Stimulated activated CD8-positive, alpha-beta memory T cell treated with anti-CD3 and anti-CD28 coated beads, Interleukin-15, amount 100 ng/mL, for 48 hours (primary cell): ENCODE measurements around the gene GSG1L2.
"Not testable (repeated sequence)": the region's sequence is repeated elsewhere in the genome, so short reads cannot be mapped to it uniquely, and the experiment has no call there.

Source experiments
- DNase-seq, 2 donors: peaks; one replicate each; pipeline ENCODE4 v3.0.0-alpha.2; 2020; ENCODE audit warnings: low read depth in 2 of 2

Gene GSG1L2

DNA sequence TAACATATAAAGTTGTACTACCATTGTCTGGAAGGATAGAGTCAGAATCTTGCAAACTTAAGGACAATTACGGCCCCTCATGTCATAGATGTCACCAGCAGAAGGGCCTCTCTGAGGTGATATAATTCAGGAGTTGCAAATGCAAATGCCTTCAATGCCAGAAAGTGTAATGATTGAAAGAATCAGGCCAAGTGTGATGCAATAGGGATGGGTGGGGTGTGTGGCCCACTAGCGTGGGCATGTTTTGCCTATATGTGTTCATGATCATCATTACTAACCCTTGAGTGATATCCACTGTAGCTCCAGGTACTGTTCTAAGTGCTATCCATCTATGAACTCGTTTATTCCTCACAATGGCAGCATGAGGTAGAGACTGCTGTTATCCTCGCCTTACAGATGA, 31.6 kb downstream of the GSG1L2 start:
- DNase-seq: no peak

GRCh38 chr17:9788601-9789000, 33.3 kb downstream of the GSG1L2 start:
- no peak for DNase-seq

- DNase-seq: no peak
These were observed 37.3 kb downstream of the GSG1L2 start for GRCh38 chr17:9784544-9784943.

DNA sequence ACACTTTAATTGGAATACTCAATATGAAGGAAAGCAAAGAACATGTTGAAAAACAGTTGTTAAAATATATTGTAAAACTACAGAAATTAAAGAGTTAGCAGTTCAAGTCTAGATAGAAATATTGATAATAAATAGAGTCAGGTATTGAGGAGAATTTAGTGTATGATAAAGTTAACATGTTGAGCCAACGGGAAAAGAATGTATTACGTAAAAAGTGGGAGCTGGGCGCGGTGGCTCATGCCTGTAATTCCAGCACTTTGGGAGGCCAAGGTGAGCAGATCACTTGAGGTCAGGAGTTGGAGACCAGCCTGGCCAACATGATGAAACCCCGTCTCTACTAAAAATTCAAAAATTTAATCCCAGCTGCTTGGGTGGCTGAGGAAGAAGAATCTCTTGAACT, 38.4 kb downstream of the GSG1L2 start:
- DNase-seq: not testable (repeated sequence)

DNA sequence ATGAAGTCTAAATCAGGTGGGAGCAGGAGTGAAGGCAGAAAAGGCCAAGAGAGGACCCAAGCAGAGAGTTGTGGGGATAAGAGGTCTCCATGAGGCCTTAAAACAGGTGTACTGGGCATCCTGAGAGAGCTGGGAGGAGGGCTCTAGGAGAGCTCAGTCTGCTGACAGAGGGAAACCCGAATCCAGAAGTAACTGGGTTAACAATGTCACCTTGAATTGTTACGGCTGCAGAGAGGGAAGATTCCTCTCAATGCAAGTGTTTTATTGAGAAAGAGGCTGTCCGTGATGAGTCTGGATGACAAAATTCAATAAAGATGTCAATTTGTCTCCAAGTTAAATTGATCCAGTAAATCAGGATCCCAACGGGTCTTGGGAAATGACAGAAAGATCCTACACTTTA, 38.8 kb downstream of the GSG1L2 start:
- DNase-seq: no peak

- DNase-seq: no peak
These were observed 41.3 kb downstream of the GSG1L2 start for GRCh38 chr17:9780552-9780951.

DNA sequence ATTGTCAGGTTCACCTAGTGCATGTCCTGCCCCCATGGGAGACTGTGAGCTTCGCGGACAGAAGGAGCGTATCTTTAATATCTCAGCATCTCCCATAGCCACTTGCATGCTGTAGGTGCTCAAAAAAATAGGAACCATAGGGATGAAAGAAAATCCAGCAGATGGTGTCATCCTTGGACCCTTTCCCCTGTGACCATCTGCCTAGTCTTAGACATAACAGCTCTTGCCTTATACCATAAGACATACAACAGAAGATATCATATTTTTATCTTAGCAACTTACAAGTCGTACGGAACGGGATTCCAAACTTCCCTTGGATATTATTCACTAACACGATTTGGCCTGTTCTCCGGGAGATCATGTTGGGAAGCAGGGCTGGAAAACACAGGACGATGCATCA, 45.0 kb downstream of the GSG1L2 start:
- no peak for DNase-seq

- DNase-seq: no peak
These were observed 49.2 kb downstream of the GSG1L2 start for GRCh38 chr17:9772658-9773057.

- no peak for DNase-seq
These were observed 50.4 kb downstream of the GSG1L2 start for GRCh38 chr17:9771465-9771864.

GRCh38 chr17:9769036-9769695, 52.7 kb downstream of the GSG1L2 start:
- no peak for DNase-seq

DNA sequence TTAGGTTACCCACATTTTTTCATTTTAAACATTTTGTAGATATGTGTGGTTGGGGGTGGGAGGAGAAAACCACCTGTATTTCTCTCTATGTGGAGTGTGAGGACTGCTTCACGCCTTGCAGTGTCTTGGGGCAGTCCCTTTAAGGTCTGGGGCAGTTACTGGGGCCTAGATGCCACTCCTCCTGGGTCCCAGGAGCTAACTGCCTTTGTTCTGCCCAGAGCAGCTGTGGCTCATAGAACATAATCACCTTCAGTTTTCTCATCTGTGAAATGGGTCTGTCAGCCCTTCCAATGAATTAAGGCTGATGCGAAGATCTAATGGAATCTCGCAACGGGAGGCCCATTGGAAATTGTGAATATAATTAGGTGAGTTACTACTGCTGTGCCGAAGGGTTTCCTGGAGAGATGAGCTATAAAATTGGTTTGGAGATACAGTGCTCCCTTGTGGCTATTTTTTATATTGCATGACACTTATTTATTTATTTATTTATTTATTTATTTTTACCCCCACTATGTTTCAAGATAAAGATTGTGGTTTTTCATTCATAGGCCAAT, 53.4 kb downstream of the GSG1L2 start:
- no peak for DNase-seq

DNA sequence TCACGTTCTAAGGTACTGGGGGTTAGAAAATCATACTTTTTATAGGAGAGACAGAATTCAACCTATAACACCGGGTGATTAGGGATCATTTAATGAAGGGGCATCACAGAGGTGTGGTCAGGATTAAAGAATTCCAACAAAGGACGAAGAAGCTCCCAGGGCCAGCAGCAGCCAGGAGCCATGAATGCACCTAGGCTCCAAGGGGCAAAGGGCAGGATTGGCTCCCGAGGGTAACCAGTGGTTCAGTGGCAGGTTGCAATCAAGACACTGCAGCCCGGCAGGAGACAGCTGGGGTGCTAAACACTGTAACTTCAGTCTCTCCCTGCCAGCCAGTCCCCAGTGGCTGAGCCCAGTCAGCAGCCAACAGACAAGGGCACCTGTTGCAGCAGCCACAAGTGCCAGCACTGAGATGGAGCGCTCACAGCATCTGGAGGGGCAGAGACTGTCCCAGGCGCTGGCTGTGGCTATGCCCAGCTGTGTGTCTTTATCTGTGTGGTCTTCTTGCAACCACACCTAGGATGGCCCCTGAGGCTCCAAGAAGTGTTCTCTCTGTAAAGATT, 54.4 kb downstream of the GSG1L2 start:
- DNase-seq: no peak

DNA sequence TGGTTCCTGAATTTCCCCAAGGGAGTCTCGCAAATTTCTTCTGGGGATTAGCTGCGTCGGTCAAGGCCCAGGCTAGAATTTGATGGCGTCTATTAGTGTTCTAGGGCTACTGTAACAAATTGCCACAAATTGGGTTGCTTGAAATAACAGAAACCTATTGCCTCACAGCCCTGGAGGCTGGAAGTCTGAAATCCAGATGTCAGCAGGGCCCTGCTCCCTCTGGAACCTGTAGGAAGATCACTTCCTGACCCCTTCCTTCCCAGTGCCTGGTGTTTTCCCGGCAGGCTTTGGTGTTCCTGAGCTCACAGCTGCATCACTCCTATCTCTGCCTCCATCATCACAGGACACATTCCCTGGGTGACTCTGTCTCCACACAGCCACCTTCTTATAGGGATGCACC, 54.9 kb downstream of the GSG1L2 start:
- no peak for DNase-seq

- no peak for DNase-seq
These were observed 56.6 kb downstream of the GSG1L2 start for GRCh38 chr17:9765322-9765721.

DNA sequence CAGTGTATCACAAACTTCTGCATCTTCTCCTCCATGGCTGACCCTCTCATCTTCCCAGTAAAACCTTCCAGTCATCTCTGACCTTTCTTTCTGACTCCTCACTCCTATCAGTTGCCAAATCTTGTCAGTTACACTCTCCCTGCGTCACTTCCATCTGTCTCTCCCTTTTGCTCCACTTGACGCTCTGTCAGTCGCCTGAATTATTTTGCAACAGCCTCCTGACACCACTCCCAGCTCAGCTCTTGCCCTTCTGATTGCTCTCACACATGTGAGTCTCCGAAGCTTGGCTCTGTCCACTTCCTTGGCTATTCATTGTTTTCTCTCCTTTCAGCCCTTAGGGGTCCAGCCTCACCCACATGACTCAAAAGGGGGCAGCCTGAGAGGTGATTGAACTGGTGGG, 58.2 kb downstream of the GSG1L2 start:
- no peak for DNase-seq

- DNase-seq: no peak
These were observed 61.6 kb downstream of the GSG1L2 start for GRCh38 chr17:9760266-9760665.

DNA sequence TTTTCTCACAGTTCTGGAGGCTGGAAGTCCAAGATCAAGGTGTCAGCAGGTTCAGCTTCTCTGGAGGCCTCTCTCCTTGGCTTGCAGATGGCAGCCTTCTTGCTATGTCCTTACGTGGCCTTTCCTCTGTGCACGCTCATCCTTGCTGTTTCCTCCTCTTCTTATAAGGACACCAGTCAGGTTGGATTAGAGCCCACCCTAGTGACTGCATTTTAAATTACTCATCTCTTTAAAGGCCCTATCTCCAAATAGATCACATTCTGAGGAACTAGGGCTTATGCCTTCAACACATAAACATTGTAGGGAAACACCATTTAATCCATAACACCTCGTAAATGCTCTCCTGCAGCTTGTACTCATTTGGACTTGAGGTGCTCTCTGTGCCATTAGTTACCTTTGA, 66.8 kb downstream of the GSG1L2 start:
- no peak for DNase-seq
